ENCODE measurements around the gene NEU4.
"Not testable (repeated sequence)": the region's sequence is repeated elsewhere in the genome, so short reads cannot be mapped to it uniquely, and the experiment has no call there.

NEU4 gene, protein sequence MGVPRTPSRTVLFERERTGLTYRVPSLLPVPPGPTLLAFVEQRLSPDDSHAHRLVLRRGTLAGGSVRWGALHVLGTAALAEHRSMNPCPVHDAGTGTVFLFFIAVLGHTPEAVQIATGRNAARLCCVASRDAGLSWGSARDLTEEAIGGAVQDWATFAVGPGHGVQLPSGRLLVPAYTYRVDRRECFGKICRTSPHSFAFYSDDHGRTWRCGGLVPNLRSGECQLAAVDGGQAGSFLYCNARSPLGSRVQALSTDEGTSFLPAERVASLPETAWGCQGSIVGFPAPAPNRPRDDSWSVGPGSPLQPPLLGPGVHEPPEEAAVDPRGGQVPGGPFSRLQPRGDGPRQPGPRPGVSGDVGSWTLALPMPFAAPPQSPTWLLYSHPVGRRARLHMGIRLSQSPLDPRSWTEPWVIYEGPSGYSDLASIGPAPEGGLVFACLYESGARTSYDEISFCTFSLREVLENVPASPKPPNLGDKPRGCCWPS

DNA sequence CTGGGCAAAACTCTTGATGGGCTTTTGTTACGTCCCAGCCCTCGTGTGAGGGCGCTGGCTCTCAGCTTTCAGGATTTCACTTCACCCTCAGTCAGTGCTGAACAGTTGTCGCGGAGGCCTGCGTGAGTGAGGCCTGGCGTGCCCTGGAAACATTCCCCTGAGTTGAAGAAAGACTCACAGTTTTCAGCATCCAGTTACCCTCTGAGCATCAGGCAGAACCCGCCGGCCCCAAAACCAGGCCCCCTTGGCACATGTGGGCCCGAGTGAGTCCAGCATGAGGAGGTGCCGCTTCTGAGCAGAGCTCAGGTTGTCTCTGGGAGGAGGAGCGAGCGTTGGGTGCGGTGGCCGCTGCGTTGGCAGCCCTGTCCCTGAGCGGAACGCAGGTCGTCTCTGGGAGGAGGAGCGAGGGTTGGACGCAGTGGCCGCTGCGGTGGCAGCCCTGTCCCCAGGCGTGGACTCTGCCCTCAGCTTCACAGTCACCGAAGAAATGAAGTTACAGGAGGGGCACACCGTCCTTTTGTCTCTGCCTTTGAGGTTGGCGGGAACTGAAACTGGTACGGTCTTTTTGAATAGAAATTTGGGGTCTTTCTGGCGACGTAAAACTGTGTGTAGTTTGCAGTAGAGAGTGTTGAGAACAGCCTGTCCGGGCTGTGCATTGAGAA lies at the start of gene NEU4:
Gene NEU4 (plus strand): TSS at position 473 of the 662 bp plus-strand sequence. CDS start 5,292 bp downstream, outside the sequence.
- DNase-seq (ENCODE audit: low read depth, low spot score): no peak
- no peak within 1 kb of the TSS for H3K27ac ChIP-seq

DNA sequence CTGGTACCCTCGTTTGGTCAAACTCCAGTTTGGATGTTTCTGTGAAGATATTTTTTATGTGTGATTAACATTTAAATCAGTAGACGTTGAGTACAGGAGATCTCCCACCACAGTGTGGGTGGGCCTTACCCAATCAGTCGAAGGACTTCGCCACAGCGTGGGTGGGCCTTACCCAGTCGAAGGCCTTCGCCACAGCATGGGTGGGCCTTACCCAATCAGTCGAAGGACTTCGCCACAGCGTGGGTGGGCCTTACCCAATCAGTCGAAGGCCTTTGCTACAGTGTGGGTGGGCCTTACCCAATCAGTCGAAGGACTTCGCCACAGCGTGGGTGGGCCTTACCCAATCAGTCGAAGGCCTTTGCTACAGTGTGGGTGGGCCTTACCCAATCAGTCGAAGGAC lies 49.1 kb upstream of the NEU4 start:
- DNase-seq (ENCODE audit: low read depth, low spot score); H3K27ac ChIP-seq: not testable (repeated sequence)

DNA sequence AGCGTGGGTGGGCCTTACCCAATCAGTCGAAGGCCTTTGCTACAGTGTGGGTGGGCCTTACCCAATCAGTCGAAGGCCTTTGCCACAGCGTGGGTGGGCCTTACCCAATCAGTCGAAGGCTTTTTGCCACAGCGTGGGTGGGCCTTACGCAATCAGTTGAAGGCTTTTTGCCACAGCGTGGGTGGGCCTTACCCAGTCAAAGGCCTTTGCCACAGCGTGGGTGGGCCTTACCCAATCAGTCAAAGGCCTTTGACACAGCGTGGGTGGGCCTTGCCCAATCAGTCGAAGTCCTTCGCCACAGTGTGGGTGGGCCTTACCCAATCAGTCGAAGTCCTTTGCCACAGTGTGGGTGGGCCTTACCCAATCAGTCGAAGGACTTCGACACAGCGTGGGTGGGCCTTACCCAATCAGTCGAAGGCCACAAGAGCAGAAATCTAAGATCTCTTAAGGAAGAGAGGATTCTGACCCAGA lies 48.7 kb upstream of the NEU4 start:
- H3K27ac ChIP-seq: no peak overlapping the region
- no peak for DNase-seq (ENCODE audit: low read depth, low spot score)

DNA sequence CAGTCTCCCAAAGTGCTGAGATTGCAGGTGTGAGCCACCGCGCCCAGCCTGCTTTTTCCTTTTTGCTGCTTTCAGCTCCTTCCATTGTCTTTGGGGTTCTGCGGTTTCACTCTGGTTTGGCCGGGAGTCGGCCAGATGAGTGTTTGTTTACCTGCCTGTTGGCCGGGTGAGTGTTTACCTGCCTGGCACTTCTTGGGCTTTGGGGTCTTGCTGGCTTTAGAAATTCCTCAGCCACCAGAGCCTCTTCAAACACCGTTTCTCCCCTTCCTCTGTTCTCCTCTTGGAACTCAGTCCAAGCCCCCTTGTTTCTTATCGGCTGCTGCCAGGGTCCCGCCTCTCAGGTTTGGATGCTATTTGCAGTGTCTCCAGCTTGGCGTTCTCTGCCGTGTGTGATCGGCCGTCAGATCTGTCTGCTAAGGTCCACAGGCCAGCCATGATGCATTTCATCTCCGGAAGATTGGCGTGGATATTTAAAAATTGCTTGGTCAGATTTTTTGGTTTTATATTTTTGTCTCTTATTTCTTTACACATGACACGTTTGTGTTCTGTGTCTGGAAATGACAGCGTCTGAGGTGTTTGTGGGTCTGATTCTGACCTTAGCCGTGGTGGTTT lies 46.6 kb upstream of the NEU4 start:
- peak; percentile 34 for DNase-seq (ENCODE audit: low read depth, low spot score)

DNA sequence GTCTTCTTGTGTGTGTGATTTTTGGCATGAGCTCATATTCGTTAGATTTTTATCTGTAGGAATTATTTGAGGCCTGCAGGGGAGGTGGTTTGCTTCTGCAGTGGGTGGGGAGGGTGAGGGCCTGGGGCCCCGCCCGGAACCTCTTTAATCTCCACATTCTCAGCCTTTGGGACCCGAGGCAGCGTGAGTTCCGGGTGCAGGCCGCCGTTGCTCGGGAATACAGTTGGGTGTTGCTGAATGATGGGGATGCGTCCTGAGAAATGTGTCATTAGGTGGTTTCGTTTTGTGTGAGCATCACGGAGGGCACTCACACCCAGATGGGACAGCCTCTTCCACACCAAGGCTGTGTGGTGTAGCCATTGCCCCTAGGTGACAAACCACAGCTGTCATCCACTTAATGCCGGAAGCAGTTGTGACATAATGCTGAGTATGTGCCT lies 46.0 kb upstream of the NEU4 start:
- H3K27ac ChIP-seq: no peak overlapping the region
- no peak for DNase-seq (ENCODE audit: low read depth, low spot score)

More for the DNA sequence above, 46.6 kb upstream of the NEU4 start:
- no peak overlapping the region for H3K27ac ChIP-seq

DNA sequence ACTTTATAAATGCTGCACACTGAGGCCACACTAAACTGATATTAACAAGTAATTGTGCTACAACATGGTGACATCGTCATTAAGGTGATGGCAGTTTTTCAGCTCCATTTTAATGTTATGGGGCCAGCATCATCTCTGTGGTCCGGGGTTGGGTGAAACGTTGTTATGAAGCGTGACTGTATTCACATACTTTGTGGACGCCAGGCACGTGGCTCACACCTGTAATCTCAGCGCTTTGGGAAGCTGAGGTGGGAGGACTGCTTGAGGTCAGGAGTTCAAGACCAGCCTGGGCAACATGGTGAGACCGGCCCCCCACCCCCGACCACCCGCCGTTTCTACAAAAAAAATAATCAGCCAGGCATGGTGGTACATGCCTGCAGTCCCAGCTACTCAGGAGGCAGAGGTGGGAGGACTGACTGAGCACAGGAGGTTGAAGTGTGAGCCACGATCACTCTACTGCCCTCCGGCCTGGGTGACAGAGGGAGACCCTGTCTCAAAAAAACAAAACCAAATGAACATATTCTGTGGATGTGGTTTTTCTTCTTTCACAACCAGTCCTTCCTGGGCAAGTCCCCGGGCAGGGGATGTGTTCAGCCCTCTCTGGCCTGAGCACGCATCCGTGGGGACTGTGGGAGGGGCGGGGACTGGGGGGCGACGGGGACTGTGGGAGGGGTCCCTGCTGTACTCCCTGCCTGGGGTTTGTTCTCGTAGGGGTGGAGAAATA lies 45.3 kb upstream of the NEU4 start:
- no peak overlapping the region for H3K27ac ChIP-seq
- no peak for DNase-seq (ENCODE audit: low read depth, low spot score)

DNA sequence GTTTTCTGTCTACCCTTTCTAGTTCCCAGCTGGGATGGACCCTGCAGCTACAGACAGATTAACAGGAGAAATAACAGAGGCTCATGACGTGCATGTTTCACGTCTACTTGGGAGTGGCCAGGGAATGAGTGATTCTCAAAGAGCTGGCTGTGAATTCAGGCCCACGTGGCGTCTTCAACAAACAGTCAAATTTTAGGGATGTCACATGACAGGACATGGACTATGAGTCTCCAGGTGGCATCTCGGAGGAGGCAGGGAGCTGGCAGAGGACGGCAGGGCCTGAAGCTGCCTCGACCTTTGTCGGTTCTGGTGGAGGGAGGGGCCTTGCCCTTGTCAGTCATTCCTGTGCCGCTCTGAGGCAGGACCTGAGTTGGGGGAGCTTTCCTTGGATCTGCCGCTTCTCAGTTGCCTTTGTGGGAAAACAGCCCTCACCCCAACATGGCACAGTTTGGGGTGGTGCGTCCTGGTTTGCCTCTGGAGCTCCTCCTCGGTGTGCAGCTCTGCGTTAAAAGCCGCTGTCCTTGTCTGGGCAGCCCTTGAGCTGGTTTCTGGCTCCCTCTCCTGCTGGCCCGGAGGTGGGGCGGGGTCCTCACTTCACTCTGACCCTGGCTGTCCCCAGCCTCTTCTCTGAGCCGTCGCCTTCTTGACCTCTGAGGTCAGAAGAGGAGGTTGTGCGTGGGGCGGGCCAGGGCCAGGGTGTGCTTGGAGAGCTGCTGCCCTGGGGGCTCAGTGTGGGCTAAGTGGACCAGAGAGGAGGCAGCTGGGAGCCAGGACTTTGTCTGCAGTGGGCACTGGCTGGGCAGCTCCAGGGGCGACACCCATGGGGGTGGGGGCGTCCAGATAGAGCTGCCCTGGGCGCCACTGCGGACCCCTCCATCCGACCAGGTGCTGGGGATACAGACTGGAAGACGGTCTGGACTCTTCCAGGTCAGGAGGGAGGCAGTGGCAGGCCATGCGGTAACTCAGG lies 44.4 kb upstream of the NEU4 start:
- no peak for DNase-seq (ENCODE audit: low read depth, low spot score)

DNA sequence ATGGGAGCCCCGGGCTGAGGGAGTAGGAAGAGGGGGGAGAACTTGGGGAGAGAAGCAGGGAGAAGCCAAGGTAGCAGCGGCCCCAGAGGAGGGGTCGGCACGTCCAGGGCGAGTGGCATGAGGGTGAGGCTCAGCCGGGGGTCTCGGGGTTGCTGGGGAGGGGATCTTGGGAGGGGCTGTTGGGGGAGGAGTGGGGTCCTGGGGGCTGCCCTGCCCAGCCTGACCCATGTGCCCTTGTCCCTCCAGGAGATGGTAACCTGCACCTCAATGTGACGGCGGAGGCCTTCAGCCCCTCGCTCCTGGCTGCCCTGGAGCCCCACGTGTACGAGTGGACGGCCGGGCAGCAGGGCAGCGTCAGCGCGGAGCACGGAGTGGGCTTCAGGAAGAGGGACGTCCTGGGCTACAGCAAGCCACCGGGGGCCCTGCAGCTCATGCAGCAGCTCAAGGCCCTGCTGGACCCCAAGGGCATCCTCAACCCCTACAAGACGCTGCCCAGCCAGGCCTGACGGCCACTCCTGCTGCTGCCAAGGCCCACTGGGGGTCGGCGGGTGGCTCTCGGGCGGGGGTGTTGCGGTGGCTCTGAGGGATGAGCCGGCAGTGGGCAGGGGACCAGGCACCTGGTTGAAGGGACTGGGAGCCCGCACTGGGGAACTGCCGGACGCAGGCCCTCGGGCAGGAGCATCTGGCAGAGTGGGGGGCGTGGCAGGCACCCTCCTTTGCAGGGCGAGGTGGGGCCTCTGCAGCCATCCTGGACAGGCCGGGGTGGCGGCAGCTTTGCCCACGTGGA lies 41.3 kb upstream of the NEU4 start:
- no peak overlapping the region for H3K27ac ChIP-seq
- DNase-seq (ENCODE audit: low read depth, low spot score): no peak

More for the DNA sequence above, 44.4 kb upstream of the NEU4 start:
- H3K27ac ChIP-seq: no peak overlapping the region

DNA sequence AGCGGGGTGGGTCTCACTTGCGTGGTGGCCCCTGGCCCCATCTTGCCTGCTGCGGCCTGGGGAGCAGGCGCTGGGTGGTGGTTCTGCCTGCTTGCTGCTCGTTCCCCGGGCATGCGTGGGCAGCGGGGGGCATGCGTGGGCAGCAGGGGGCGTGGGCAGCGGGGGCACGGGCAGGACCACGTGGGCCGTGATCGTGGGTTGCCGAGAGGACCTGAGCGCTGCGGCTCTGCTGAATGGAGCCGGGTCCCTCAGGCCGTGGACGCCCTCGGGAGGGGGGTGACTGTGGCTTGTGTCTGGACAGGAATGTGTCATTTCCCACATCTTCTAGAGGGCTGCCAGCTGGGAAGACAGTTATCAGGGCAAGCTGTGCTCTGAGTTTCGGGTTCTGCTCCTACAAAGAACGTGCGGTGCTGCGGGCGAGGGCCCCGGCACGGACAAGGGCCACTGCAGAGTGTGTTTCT lies 40.7 kb upstream of the NEU4 start:
- no peak overlapping the region for H3K27ac ChIP-seq
- no peak for DNase-seq (ENCODE audit: low read depth, low spot score)

DNA sequence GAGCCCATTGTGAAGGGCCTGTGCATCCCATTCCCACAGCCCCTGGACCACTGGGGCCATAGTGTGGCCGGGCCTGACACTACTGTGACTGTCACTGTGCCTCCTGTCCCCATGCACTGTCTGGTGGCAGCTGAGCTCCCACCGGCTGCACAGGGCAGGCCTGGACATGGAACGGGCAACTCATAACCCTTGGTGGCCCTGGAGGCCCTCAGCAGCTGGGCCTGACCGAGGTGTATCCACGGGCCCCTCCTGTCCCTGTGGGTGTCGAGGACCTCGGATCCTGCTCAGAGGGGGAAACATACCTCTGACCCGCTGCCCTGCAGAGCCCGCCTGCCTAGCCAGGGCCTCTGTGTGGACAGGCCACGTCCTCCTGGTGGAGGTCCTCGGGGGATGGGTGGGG lies 40.1 kb upstream of the NEU4 start:
- no peak for DNase-seq (ENCODE audit: low read depth, low spot score)
- no peak overlapping the region for H3K27ac ChIP-seq

DNA sequence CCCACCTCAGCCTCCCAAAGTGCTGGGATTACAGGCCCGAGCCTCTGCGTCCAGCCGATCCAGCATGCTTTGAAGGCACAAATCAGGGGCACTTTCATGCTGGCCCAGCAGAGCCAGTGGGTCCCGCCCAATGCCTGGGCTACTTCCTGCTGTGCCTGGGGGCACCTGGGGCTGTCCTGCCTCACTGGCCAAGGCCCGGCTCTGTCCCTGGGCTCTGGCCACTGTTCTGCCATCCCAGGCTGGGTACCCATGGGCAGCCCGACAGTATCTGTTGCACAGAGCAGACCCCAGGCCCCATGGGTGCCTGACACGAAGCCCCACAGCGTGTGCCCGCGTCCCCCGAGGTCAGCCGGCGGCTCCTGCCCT lies 39.2 kb upstream of the NEU4 start:
- no peak overlapping the region for H3K27ac ChIP-seq
- no peak for DNase-seq (ENCODE audit: low read depth, low spot score)

DNA sequence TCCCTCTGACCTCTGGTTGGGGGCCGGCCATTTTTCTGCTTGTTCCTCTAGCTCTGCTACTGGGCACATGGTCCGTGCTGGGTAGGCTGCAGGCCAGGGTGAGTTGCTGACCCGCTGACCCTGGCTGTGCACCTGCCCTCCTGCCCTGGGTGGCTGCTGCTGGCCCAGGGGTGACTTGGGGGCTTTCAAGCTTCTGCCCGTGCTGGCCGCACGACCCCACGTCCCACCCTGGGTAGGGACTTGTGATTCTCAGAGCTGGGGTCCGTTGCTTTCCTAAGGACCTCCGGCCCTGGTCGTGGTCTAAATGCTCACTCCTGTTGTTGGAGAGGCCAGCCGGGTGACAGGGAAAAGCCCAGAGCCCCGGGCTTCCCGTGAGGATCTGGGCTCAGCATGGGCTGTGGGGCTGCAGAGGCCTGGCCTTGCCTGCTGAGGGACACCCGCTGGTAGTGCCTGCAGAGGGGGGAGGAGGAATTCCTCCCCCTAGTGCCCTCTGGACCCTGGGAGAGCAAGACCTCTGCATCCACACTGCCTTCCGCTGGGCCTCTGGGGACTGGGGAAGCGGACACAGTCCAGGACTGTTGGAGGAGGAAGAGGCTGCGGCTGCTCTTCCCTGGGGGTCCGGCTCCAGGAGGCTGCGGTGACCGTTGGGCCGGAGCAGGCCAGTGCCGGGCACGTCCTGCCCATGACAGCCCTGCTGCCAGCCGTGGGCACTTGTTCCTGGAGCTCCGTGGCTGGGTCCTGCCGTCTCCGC lies 38.6 kb upstream of the NEU4 start:
- H3K27ac ChIP-seq: no peak overlapping the region
- no peak for DNase-seq (ENCODE audit: low read depth, low spot score)

DNA sequence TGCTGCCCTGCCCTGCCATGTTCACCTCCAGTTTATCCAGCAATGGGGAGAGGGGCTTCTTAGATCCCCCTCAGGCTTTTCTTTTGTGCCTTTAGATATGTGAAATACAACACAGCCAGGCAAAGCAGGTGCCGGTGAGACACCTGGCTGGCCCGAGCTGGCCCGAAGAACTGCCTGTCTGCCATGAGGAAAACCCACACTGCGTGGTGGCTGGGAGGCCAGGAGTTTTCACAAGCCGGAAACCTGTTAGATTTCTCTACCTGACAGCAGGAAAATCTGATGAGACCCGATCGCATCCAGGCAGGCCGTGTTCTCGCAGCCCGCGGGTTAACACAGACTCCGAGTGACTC lies 38.1 kb upstream of the NEU4 start:
- DNase-seq (ENCODE audit: low read depth, low spot score): no peak
- no peak overlapping the region for H3K27ac ChIP-seq

DNA sequence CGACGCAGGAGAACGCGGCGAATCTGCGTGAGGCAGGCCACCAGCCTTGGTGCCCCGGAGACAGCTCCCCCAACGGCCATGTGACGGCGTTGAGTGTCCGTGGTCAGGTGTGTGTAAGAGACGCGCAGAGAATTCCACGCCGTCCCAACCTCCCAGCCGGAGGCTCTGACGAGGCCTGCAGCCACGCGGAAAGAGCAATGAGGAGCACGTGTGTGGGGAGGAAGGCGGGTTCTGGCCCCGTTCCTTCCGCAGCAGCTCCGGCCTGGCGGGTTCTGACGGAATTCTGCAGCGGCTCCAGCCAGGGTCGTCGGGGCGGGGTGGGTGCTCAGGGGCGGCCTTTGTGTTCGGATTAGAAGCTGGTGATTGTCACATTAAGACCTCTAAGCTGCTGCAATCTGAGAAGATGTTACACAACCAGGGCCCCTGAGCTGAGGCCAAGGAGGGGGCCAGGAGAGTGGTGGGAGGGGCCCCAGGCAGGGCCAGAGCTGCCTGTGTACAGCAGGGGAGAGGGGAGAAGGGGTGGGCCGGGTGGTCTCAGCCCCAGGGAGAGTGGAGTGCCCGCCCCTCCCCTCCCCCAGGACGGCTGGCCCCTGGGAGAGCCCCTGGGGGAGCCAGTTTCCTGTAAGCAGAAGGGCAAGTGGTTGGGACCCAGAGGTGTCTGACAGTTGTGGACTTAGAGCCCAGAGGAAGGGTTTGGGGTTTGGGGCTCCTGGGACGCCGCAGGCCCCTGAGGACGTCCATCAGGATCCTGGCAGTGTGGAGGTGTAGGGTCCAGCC lies 37.5 kb upstream of the NEU4 start:
- DNase-seq (ENCODE audit: low read depth, low spot score): no peak
- H3K27ac ChIP-seq: no peak overlapping the region

DNA sequence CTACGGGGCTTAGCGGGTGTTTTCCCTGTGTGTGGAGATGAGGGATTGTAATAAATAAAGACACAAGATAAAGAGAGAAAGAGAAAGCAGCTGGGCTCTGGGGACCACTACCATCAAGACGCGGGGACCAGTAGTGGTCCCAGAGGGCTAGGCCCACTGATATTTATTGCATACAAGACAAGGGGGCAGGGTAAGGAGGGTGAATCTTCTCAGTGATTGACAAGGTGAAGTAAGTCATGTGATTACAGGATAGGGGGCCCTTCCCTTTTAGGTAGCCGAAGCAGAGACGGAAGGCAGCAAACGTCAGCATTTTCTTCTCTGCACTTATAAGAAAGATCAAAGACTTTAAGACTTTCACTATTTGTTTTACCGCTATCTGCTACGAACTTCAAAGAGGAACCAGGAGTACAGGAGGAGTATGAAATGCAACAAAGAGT lies 36.9 kb upstream of the NEU4 start:
- DNase-seq (ENCODE audit: low read depth, low spot score): no peak
- no peak overlapping the region for H3K27ac ChIP-seq

DNA sequence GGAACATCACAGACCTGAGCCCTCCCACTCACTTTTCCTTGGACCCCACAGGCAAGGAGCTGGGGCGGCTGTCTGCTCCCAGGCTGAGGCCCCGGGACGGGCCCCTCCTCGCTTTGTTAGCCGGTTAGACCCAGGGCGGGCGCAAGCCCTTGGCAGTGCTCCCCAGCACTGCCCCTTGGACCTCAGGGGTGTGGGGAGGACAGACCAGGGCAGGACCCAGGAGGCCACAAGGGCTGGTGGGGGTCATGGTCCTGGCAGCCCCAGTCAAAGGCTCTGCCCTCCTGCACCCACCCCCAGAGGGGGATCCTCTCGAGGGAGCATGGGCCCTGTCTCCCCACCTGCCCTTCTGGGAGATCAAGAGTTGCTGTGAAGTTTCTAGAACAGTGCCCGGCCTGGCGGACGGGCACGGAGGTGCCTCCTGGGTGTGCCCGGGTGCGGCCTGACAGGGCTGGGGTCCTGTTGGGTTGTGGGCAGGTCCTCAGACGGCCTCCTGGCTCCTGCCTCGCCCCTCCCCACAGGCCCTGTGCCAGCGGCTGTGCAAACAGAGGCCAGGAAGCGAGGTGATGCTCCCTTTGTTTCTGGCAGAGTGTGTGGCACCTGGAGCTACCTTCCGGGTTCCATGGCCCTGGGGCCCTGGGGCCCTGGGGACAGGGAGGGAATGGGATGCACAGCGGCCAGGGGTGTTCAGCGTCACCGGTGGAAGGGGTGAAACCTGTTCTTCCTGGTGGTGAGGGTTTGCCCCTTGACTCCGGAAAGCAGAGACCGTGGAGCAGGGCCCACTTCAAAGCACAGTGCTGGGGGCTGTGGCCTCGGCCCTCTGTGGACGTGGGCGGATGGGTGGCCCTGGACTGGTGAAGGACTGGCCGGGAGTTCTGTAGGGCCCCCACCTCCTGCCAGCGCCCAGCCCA lies 35.2 kb upstream of the NEU4 start:
- H3K27ac ChIP-seq: no peak overlapping the region
- DNase-seq (ENCODE audit: low read depth, low spot score): no peak

Data from epithelial cell of prostate (primary cell).